ENCODE measurements around the gene HSPA9. TPM values are rescaled to one million over a fixed set of nuclear protein-coding genes. Genes with fewer than 3 reads are reported as not detected.

Gene HSPA9
- total RNA-seq, 1 donor from 2014 or later: 291 TPM

DNA sequence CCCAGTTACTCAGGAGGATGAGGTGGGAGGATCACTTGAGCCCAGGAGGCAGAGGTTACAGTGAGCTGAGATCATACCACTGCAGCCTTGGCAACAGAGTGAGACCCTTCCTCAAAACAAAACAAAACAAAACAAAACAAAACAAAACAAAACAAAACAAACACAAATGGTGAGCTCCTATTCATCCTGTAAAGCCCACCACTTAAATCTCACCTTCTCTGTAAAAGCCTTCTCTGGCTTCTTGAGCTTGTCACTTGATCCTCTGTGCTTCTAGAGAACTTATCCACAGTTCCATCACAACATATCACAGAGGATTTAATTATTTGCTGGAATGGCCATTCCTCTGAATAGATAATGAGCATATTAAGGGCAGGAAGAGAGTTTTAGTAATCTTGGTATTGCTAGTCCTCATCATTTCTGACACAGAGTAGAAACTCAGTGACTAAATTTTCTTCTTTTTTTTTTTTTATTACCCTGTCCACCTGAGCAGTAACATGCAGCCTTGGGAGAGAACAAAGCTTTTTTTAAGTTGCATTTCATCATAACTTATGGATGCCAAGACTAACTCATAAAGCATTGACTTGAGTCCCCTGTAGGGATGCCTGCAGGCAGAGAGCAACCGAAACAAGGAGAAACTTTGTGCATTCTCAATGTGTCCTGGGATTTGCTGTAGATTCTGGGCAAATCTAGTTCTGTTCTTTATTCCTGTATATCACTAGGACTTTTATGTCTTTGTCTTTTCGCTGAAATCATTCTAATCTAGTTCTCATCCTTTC is 13.0 kb upstream of the HSPA9 start:
- no peak for TF ChIP-seq CTCF (IDR thresholded peaks at IDR 0.05; ENCODE audit: borderline replicate concordance)
- intact Hi-C loops (cut with micrococcal nuclease): no loop called here
- no peaks in the 10 kb centered on the region for H3K36me3 ChIP-seq
- no peak overlapping the region for H3K27ac ChIP-seq (replicated peaks)
- no peaks in the 10 kb centered on the region for H3K27me3 ChIP-seq (ENCODE audit: low read depth)
- H3K9me3 ChIP-seq (replicated peaks): no peaks in the 10 kb centered on the region
- no peak for DNase-seq
- H3K4me1 ChIP-seq: no peaks in the 10 kb centered on the region
- no peak overlapping the region for H3K4me3 ChIP-seq

GRCh38 chr5:138585157-138585556 is 10.0 kb upstream of the HSPA9 start:
- Histone ChIP-seq H3K27ac (replicated peaks) (no peak overlapping the region), H3K4me1 (no peaks in the 10 kb centered on the region), H3K36me3 (no peaks in the 10 kb centered on the region), H3K9me3 (replicated peaks) (no peaks in the 10 kb centered on the region), H3K27me3 (ENCODE audit: low read depth) (no peaks in the 10 kb centered on the region), H3K4me3 (no peak overlapping the region)
- DNase-seq: no peak
- no peak for TF ChIP-seq CTCF (IDR thresholded peaks at IDR 0.05; ENCODE audit: borderline replicate concordance)
- intact Hi-C loops (cut with micrococcal nuclease): no loop called here

GRCh38 chr5:138583984-138584637 is 8.9 kb upstream of the HSPA9 start:
- no peak for TF ChIP-seq CTCF (IDR thresholded peaks at IDR 0.05; ENCODE audit: borderline replicate concordance)
- H3K4me3 ChIP-seq: no peak overlapping the region
- H3K27ac ChIP-seq (replicated peaks): no peak overlapping the region
- no peak for DNase-seq
- H3K36me3 ChIP-seq: no peaks in the 10 kb centered on the region
- intact Hi-C loops (cut with micrococcal nuclease): no loop called here
- H3K9me3 ChIP-seq (replicated peaks): no peaks in the 10 kb centered on the region
- H3K4me1 ChIP-seq: no peaks in the 10 kb centered on the region
- no peaks in the 10 kb centered on the region for H3K27me3 ChIP-seq (ENCODE audit: low read depth)

DNA sequence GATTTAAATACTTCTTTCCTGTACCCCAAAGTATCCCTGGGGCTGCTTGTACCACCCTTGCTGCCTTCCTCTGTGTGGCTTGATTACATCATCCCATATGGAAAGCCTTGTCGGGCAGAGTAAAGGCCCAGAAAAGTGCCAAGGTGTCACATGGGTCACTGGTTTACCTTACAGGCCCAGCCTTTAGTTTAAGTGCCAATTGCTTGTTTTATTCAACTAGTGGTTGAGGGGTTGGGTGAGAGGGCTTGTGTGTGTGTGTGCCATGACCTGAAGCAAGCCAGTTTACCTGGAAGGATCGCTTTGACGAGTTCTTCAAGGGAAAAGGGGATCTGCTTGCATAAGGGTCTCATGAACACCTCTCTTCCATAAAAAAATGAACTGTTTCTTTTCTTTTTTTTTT is 7.8 kb upstream of the HSPA9 start:
- no peak for DNase-seq
- H3K27ac ChIP-seq (replicated peaks): no peak overlapping the region
- H3K4me3 ChIP-seq: no peak overlapping the region
- H3K4me1 ChIP-seq: no peaks in the 10 kb centered on the region
- intact Hi-C loops (cut with micrococcal nuclease): no loop called here
- H3K36me3 ChIP-seq: no peaks in the 10 kb centered on the region
- no peaks in the 10 kb centered on the region for H3K27me3 ChIP-seq (ENCODE audit: low read depth)
- no peak for TF ChIP-seq CTCF (IDR thresholded peaks at IDR 0.05; ENCODE audit: borderline replicate concordance)
- no peaks in the 10 kb centered on the region for H3K9me3 ChIP-seq (replicated peaks)

DNA sequence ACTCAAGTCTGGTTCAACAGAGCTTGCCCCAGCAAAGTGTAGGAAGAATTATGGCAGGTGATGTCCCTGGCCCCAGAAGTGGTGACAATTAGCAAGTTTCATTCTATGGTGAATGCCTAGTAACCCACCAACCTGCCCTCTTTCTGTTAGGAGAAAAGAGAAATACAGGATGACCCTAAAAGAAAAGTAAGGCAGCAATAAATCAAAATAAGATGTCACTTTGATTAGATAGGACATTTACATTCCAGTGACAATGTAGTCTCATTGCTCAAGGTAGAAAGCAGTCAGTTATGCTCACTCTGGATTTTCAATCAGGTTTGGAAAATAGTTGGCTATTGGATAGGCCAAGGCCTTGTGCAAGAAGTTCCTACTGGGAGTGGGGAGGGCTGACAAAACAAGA is 5.6 kb upstream of the HSPA9 start:
- H3K27ac ChIP-seq (replicated peaks): no peak overlapping the region
- DNase-seq: no peak
- TF ChIP-seq CTCF (IDR thresholded peaks at IDR 0.05; ENCODE audit: borderline replicate concordance): no peak
- peaks cover 5% of the 10 kb centered on the region for H3K4me1 ChIP-seq
- no peaks in the 10 kb centered on the region for H3K27me3 ChIP-seq (ENCODE audit: low read depth)
- intact Hi-C loops (cut with micrococcal nuclease): no loop called here
- H3K36me3 ChIP-seq: no peaks in the 10 kb centered on the region
- H3K9me3 ChIP-seq (replicated peaks): no peaks in the 10 kb centered on the region
- H3K4me3 ChIP-seq: no peak overlapping the region

All from left ventricle myocardium inferior (tissue), 1 donor.